ENCODE measurements around the gene RBP2.

RBP2 gene

GRCh38 chr3:139476348-139476747, at the start of gene RBP2:
RBP2 (minus strand) TSS chr3:139476516; CDS start chr3:139476459, 57 bp downstream.
- no peak for DNase-seq

GRCh38 chr3:139524841-139525636, 48.7 kb upstream of the RBP2 start:
- no peak for DNase-seq

GRCh38 chr3:139523718-139524117, 47.4 kb upstream of the RBP2 start:
- no peak for DNase-seq

- DNase-seq: no peak
Measured at GRCh38 chr3:139523166-139523565, 46.9 kb upstream of the RBP2 start.

- DNase-seq: no peak
Measured at GRCh38 chr3:139522421-139522820, 46.1 kb upstream of the RBP2 start.

- DNase-seq: no peak
Measured at GRCh38 chr3:139521816-139522215, 45.5 kb upstream of the RBP2 start.

- peak; percentile 84 for DNase-seq
Measured at GRCh38 chr3:139521144-139521543, 44.8 kb upstream of the RBP2 start.

- DNase-seq: peak; percentile 45
Measured at GRCh38 chr3:139519998-139520737, 43.9 kb upstream of the RBP2 start.

- no peak for DNase-seq
Measured at GRCh38 chr3:139518926-139519842, 42.9 kb upstream of the RBP2 start.

- DNase-seq: no peak
Measured at GRCh38 chr3:139518306-139518705, 42.0 kb upstream of the RBP2 start.

- no peak for DNase-seq
Measured at GRCh38 chr3:139517321-139518065, 41.2 kb upstream of the RBP2 start.

- no peak for DNase-seq
Measured at GRCh38 chr3:139514741-139515140, 38.4 kb upstream of the RBP2 start.

GRCh38 chr3:139509631-139510030, 33.3 kb upstream of the RBP2 start:
- no peak for DNase-seq

- no peak for DNase-seq
Measured at GRCh38 chr3:139506766-139507165, 30.4 kb upstream of the RBP2 start.

- DNase-seq: no peak
Measured at GRCh38 chr3:139505829-139506386, 29.6 kb upstream of the RBP2 start.

GRCh38 chr3:139499536-139499935, 23.2 kb upstream of the RBP2 start:
- DNase-seq: no peak

- DNase-seq: no peak
Measured at GRCh38 chr3:139493826-139494385, 17.6 kb upstream of the RBP2 start.

GRCh38 chr3:139491966-139492365, 15.7 kb upstream of the RBP2 start:
- no peak for DNase-seq

- DNase-seq: no peak
Measured at GRCh38 chr3:139491027-139491700, 14.8 kb upstream of the RBP2 start.

GRCh38 chr3:139482206-139482605, 5.9 kb upstream of the RBP2 start:
- DNase-seq: no peak

GRCh38 chr3:139481116-139481515, 4.8 kb upstream of the RBP2 start:
- DNase-seq: no peak
